Fibroblast of the aortic adventitia (primary cell): Measurements from ENCODE around the gene NTRK2. TPM values are rescaled to one million over a fixed set of nuclear protein-coding genes. Genes with fewer than 3 reads are reported as not detected.
A peak's percentile ranks its signal among the peaks of the same experiment; 100 is the strongest.

Experiments
- DNase-seq: peaks from one replicate; pipeline ENCODE4 v3.0.0-alpha.2; 2010; ENCODE audit warnings: low read depth
- H3K4me3 ChIP-seq: 2 replicates; pipeline ENCODE4 v1.5.1; 2011; ENCODE audit warnings: low read depth, mild to moderate bottlenecking, control low read depth, low read length, moderate library complexity
- total RNA-seq: library from RNA; depleted of rRNA; stranded (reverse); fragments of >200 nt; gene quantifications from 2 replicates; pipeline ENCODE4 v1.2.3, GENCODE V29; 2012; ENCODE audit warnings: low replicate concordance
- TF ChIP-seq, protein P1 (sequence below): IDR thresholded peaks from 2 replicates; pipeline ENCODE4 v1.5.1; 2011; ENCODE audit warnings: mild to moderate bottlenecking, low read length, control low read depth, inconsistent platforms; ENCODE audit not compliant: insufficient read depth

NTRK2 gene
- total RNA-seq, 1 donor = 3.3 TPM

DNA sequence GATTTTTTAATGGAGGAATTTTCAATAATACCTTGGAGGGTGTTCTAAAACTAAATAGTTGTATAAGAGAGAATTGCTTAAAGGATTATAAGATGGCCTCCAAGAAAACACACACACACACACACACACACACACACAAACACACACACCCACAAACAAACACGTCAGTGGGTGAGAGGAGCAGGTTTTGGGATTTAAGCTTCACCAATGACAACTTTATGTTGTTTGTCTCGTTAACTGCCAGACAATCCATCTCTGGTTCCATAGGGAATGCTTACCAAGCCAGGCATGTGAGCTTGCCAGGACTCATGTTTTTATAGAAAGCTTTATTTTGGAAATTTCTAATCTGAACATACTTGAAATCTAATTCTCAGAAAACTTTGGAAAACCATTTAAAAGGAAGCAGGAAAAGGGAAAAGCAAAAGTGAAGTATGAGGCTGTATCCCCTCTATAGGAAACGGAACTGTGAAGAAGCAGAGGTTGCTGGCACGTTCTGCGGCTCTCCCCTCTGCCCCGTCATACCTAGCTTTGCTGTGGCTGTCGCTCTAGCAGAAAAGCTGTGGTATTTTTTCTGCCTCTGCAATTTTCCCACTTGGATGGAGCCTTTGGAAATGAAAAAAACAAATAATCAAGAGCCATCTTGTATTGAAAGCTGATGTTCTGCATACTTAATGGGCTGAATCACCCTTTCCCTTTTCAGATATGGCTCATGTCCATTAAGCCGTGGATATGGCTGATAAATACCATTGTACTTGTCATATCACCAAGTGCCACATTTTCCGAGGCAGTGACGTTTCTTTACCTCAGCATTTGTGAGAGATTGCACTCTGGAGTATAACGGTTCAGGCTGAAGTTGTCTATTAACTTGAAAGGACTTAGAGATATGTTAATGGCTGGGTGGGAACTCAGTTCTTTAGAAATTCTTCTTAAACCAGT is 112.7 kb downstream of the NTRK2 start:
- TF ChIP-seq, protein P1, sequence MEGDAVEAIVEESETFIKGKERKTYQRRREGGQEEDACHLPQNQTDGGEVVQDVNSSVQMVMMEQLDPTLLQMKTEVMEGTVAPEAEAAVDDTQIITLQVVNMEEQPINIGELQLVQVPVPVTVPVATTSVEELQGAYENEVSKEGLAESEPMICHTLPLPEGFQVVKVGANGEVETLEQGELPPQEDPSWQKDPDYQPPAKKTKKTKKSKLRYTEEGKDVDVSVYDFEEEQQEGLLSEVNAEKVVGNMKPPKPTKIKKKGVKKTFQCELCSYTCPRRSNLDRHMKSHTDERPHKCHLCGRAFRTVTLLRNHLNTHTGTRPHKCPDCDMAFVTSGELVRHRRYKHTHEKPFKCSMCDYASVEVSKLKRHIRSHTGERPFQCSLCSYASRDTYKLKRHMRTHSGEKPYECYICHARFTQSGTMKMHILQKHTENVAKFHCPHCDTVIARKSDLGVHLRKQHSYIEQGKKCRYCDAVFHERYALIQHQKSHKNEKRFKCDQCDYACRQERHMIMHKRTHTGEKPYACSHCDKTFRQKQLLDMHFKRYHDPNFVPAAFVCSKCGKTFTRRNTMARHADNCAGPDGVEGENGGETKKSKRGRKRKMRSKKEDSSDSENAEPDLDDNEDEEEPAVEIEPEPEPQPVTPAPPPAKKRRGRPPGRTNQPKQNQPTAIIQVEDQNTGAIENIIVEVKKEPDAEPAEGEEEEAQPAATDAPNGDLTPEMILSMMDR = no peak
- peak; percentile 58 for DNase-seq

DNA sequence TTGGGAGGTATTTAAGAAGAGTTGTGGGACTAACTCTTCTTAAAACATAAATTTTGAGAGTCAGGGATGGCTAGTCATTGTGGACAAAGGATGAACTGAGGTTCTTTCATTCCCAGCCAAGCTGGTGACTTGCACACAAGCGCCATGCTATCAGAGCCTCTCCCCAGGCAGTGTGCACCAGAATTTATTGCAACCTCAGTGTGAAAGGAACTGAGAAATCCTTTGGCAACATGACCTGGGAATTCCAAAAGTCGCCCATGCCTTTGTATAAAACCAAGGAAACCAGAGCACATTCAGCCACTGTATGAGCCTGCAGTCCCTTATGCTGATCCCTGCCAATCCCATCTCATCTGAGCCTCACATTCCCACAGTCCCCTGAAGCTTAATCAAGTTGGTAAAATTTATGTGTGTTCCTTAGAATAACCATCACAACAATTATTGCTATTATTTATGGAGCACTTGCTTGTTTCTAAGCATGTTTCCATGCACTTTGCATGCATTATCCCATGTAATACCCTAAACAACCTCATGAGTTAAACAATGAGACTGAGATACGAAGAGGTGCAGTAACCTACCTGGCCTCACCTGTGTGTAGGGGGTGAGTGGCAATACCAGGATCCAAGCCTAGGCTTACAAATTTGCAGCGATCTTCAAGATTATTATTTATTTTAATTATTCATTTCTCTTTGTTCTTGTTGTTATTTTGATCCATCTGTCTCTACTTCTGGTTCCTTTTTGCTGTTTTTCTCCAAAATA is 116.4 kb downstream of the NTRK2 start:
- TF ChIP-seq, protein P1 = no peak
- H3K4me3 ChIP-seq = no peak overlapping the region
- DNase-seq = no peak

More for the DNA sequence above, 112.7 kb downstream of the NTRK2 start:
- peak overlapping the region; percentile 17 for H3K4me3 ChIP-seq

DNA sequence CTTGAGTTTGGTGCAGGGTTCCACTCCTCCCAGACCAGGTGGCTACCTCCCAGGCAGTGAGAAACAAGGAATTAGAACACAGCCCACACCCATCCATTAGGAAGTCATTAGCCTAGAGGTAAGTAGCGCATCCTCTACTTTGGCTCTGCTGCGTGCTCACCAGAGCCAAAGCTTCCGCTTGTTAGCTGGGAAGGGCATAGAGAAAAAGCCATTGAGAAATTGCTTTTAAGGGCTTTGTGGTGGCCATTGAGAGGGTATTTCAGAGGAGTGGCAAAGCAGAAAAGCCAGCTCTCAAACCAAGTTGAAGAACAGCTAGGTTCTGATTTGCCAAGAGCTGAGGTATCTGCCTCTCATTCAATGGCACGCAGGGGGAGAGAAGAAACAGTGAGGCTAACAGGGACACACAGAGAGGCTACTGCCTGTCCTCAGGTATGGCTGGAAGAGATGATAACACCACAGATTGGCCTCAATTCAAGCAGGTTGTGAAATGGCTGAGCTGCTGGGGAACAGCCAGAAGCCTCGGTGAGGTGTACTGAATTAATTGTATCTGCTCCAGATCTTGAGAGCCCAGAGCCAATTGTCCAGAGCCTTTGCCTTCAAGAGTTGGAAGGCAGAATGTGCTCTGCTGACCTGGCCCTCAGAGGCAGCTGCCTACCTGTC is 119.4 kb downstream of the NTRK2 start:
- no peak for DNase-seq
- TF ChIP-seq, protein P1 = no peak
- H3K4me3 ChIP-seq = no peak overlapping the region

DNA sequence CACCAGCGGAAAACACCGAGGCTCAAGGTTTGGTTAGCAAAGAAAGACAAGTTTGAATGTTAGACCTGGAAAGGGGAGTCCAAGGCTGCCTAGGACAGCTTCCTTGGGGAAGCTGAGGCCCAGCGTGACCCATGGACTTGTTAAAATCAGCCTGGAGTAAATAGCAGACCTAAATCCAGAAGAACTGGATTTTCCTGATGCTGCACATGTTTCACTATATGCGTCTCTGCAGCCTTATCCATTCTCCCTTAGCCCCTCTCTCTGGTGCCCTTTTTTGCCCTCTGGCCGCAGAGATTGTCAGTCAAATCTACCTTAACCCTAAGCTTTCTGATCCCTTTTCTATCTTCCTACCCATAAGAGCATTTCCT is 119.9 kb downstream of the NTRK2 start:
- DNase-seq = no peak
- TF ChIP-seq, protein P1 = no peak
- no peak overlapping the region for H3K4me3 ChIP-seq

DNA sequence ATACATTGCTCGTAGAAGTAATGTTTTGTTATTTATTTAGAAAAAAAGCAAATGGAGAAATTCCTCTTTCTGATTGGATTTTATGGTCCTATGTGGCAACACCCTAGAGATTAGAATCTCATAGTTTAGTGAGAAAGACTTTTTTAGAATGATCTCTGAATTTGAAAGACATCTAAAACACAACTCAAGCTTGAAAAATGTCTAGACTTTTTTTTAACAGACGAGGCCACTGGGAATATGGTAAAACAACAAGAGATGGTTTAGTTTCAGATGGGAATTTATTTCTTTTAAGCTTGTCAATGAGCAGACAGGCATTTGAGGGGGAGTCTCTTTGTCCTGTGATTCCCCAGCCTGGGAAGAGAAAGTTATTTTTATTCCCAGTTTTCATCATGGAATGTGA is 122.1 kb downstream of the NTRK2 start:
- no peak overlapping the region for H3K4me3 ChIP-seq
- DNase-seq = no peak
- TF ChIP-seq, protein P1 = no peak

DNA sequence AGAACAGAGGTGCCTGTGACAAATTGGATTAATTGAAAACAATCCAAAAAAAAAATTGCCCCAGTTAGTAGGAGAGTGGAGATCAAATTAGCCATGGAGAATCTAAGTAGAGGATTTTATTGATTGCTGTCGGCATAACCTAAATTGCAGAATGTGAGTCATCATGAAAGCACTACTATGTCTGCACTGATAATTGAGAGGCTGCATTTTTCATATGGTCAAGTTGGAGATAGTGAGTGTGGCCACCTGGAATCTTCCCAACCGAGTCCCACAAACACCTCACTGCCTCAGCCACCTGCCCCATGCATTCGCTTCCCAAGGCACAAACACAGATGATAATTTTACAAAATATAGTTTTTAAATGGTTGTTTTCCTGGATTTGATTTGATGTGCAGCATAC is 123.7 kb downstream of the NTRK2 start:
- TF ChIP-seq, protein P1 = no peak
- DNase-seq = no peak
- no peak overlapping the region for H3K4me3 ChIP-seq
